HG03558 (cell line): ENCODE data around the gene CDA.

Experiments used
- ATAC-seq: cut with Tn5 transposase; IDR thresholded peaks from one replicate; pipeline ENCODE4 v1.9.1; 2021; ENCODE audit warnings: moderate number of reproducible peaks; ENCODE audit not compliant: unreplicated experiment; ENCODE audit errors: extremely low read depth

CDA gene

GRCh38 chr1:20614131-20614579 is 25.3 kb downstream of the CDA start:
- no peak for ATAC-seq

- ATAC-seq: no peak
Measured at GRCh38 chr1:20615946-20616846, 27.3 kb downstream of the CDA start.

DNA sequence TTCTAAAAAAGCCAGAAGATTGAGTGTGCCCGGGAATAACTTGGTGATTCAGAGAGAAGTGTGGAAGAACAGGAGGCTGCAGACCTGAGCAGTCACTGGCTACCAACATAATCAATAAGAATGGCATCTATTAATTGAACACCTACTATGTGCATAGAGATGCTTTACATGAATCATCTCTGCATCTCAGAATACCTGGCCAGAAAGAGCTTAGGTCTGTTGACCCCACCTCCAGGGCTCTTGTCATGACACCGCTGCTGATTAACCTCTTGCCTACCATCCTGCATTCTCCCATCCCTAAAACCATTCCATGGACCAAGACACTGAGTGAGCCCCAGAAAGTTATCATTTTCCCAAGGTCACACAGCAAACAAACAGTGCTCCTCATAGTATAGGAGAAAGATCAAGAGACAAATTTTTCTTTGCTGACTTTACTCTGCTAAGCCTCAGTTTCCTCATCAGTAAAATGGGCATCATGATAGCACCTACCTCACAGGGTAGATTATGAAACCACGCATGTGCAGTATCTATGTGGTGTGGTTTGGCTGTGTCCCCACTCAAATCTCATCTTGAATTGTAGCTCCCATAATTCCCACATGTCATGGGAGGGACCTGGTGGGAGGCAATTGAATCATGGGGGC is 28.1 kb downstream of the CDA start:
- ATAC-seq: no peak

GRCh38 chr1:20618550-20618949 is 29.7 kb downstream of the CDA start:
- no peak for ATAC-seq

GRCh38 chr1:20619999-20620398 is 31.1 kb downstream of the CDA start:
- no peak for ATAC-seq

DNA sequence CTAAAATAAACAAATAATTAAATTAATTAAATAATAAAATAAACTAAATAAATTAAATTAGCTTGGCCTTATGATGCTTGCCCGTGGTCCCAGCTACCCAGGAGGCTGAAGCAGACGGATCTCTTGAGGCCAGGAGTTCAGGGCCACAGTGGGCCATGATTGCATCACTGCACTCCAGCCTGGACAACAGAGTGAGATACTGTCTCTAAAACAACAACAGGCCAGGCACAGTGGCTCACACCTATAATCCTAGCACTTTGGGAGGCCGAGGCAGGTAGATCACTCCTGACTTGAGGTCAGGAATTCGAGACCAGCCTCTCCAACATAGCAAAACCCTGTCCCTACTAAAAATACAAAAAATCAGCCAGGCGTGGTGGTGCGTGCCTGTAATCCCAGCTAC is 32.1 kb downstream of the CDA start:
- ATAC-seq: no peak

GRCh38 chr1:20624709-20625108 is 35.8 kb downstream of the CDA start:
- ATAC-seq: no peak

DNA sequence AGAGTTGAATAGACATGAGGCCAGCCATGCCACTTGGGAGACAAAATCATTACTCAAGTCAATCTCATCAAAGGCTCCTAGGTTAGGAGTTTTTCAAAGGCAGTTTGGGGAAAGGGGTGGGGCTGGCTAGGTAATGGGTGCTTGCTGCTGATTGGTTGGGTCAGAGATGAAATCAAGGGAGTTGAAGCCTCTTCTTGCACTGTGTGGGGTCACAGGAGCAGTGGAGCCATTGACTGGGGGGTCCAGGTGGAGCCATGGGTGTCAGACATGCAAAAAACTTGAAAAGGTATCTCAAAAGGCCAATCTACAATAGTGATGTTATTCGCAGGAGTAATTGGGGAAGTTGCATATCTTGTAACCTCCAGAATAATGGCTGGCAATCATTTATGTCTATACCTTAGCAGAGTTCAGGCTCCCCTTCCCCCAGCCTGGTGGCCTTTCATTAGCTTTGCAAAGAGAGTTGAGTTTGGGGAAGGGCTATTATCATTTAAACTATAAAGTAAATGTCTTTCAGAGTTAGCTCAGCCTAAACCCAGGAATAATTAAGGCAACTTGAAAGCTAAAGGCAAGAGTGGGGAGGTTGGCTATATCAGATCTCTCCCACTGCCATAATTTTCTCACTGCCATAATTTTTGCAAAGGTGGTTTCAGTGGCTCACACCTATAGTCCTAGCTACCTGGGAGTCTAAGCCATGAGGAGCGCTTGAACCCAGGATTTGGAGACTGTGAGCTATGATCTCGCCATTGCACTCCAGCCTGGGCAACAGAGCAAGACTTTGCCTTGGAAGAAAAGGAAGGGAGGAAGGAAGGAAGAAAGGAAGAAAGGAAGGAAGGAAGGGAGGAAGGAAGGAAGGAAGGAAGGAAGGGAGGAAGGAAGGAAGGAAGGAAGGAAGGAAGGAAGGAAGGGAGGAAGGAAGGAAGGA is 36.5 kb downstream of the CDA start:
- ATAC-seq: no peak

DNA sequence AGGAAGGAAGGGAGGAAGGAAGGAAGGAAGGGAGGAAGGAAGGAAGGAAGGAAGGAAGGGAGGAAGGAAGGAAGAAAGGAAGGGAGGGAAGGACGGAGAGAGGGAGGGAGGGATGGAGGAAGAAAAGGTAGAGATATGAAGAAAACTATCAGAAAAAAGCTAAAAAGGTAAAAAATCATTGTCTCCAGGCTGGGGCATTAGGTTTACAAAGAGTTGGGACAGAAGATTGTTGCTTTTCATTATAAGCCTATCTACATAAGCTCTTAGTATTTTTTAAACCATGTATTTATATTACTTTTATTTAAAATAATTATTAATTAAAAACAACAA is 37.2 kb downstream of the CDA start:
- no peak for ATAC-seq

DNA sequence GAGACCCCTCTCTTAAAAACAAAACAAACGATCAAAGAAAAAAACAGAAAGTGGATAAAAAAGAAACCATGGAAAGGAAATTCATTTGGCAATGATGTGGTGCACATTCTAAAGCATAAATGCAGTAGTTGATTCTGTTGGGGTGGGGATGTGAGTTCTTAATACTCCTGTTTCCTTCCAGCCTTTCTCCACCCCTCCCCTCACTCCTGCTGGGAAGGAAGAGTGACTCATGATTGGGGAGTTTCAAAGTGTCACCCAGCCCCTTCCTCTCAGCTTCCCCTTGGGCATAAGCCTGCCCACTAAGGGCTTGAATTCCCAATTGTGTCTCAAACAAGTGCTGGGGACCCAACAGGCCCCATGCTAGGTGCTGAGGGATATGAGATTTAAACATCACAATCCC is 37.6 kb downstream of the CDA start:
- no peak for ATAC-seq

DNA sequence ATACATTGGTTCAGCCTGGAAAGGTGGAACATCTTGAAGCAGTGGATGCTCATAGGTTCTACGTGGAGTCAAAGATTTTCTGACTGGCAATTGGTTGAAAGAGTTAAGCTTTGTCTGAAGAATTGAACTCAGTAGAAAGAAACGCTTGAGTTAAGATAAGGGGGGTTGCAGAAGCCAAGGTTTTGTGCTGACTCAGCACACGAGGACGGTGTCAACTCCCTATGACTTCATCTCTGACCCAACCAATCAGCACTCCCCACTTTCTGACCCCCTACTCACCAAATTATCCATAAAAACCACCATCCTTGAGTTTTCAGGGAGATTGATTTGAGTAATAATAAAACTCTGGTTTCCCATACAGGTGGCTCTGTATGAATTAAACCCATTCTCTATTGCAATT is 41.8 kb downstream of the CDA start:
- no peak for ATAC-seq

GRCh38 chr1:20632386-20632785 is 43.5 kb downstream of the CDA start:
- ATAC-seq: no peak

- no peak for ATAC-seq
Measured at GRCh38 chr1:20633190-20634064, 44.5 kb downstream of the CDA start, which contains the start of gene PINK1. Gene PINK1 (plus strand): TSS chr1:20633458. CDS start chr1:20633549, 91 bp downstream.

DNA sequence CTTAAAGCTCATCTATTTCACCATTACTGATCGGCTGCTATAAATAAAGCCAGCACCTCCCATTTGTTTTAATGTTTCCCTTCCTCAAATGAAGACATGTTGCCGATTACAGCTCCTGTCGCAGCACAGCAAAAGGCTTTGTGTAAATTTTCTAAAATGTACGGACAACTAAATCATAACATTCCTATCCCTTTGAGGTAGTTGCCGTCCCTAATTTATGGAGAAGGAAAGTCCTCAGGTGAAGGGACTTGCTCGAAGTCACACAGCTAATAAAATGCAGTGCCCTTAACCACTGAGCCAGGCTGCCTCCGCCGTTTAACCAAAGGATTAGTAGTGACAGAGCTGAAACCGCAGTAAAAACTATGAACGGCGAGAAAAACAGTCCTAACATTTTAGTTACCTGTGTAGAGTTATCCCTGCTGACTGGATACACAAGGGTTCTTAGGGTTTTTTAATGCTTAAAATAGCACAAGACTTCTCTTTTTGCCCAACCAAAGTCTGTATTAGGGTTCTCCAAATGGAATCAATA is 45.2 kb downstream of the CDA start:
- ATAC-seq: no peak

DNA sequence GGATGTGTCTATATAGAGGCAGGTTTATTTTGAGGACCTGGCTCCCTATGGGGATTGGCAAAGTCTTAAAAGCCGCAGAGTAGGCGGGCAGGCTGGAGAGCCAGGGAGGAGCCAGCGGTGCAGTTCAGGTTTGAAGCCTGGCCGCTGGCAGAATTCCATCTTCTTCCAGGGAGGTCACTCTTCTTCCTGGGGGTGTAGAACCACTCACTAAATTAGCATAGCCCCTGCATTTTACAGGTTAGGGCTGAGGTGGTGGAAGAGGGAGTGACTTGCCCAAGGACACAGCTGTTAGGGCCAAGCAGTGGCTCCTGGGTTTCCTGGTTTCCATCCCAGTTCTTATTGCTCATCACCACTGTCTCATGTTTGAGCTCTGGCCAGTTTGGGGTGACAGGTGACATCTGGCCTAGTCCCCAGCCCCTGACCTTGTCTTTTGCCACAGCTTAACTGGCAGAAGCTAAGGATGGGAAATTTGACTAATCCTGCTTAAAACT is 45.7 kb downstream of the CDA start:
- no peak for ATAC-seq

DNA sequence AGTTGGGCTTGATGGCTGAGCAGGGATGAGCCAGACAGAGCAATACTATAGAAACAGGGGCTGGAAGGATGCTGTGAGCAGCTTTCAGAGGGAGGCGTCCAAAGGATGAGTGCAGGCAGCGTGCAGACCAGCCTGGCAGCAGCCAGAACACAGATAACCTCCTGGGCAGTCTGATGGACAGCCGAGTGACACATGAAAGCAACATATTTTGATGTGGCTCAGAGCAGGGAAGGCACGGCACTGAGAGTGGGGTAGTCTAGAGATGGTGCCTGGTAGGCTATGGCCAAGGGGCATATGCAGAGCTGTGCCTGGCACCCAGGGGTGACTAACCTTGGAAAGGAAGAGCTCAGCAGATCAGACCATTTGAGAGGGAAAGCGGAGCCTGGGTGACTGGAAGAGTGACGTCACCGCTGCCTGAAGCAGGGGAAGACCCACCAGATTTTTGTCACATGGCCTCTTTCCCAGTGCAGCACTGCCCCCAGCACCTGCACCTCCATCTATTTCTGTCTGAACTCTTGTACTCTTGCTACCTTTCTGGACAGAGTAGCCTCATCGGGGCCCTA is 48.0 kb downstream of the CDA start:
- ATAC-seq: no peak

GRCh38 chr1:20640183-20640597 is 51.3 kb downstream of the CDA start:
- ATAC-seq: no peak

- ATAC-seq: no peak
Measured at GRCh38 chr1:20641975-20642374, 53.1 kb downstream of the CDA start.

DNA sequence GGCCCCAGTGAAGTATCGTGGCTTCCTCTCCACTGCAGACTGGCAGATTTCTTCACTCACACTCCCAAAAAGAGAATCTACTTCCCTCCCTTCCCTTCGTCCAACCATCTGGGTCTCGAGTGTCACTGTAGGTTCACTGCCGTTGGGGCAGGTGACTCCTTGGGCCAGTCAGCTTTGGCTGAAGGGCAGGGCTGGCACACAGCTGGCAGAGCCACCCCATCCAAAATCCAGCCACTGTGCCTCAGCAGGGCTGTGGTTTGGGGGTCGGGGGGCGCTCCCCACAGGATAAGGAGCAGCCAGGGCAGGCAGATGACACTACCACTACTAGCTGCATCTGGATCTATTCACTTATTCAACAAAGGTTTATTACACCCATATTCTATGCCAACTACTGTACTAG is 54.2 kb downstream of the CDA start:
- ATAC-seq: no peak
